ENCODE measurements around the gene VBP1.
"Not testable (repeated sequence)": the region's sequence is repeated elsewhere in the genome, so short reads cannot be mapped to it uniquely, and the experiment has no call there.

Gene VBP1

GRCh38 chrX:155216179-155216939 is at the start of gene VBP1:
Gene VBP1 (plus strand): TSS chrX:155216460. CDS start chrX:155216483, 23 bp downstream.
- DNase-seq: peak; percentile 95

GRCh38 chrX:155169881-155170280 is 46.4 kb upstream of the VBP1 start:
- DNase-seq: no peak

- no peak for DNase-seq
Observed at GRCh38 chrX:155179346-155179997, 36.8 kb upstream of the VBP1 start.

GRCh38 chrX:155188786-155189185 is 27.5 kb upstream of the VBP1 start:
- no peak for DNase-seq

GRCh38 chrX:155211208-155211607 is 5.1 kb upstream of the VBP1 start:
- DNase-seq: no peak

GRCh38 chrX:155213731-155214130 is 2.5 kb upstream of the VBP1 start:
- DNase-seq: no peak

- DNase-seq: no peak
Observed at GRCh38 chrX:155215443-155216178, 649 bp upstream of the VBP1 start.

- no peak for DNase-seq
Observed at GRCh38 chrX:155216940-155217440, 730 bp downstream of the VBP1 start.

- DNase-seq: no peak
Observed at GRCh38 chrX:155218777-155219176, 2.5 kb downstream of the VBP1 start.

- no peak for DNase-seq
Observed at GRCh38 chrX:155221351-155221750, 5.1 kb downstream of the VBP1 start.

GRCh38 chrX:155223746-155224145 is 7.5 kb downstream of the VBP1 start:
- DNase-seq: not testable (repeated sequence)

- DNase-seq: no peak
Observed at GRCh38 chrX:155225774-155226173, 9.5 kb downstream of the VBP1 start.

- no peak for DNase-seq
Observed at GRCh38 chrX:155231163-155231562, 14.9 kb downstream of the VBP1 start.

GRCh38 chrX:155235891-155236290 is 19.6 kb downstream of the VBP1 start:
- no peak for DNase-seq

GRCh38 chrX:155237719-155238118 is 21.5 kb downstream of the VBP1 start:
- DNase-seq: no peak

GRCh38 chrX:155242300-155242699 is 26.0 kb downstream of the VBP1 start:
- DNase-seq: no peak

GRCh38 chrX:155246748-155247147 is 30.5 kb downstream of the VBP1 start:
- no peak for DNase-seq

GRCh38 chrX:155247497-155247896 is 31.2 kb downstream of the VBP1 start:
- no peak for DNase-seq

GRCh38 chrX:155251391-155251790 is 35.1 kb downstream of the VBP1 start:
- no peak for DNase-seq

- no peak for DNase-seq
Observed at GRCh38 chrX:155259752-155260151, 43.5 kb downstream of the VBP1 start.

- no peak for DNase-seq
Observed at GRCh38 chrX:155262970-155263754, 46.9 kb downstream of the VBP1 start.

GRCh38 chrX:155263854-155264628 is 47.8 kb downstream of the VBP1 start, which contains the start of gene RAB39B:
Gene RAB39B (minus strand): TSS chrX:155264491. CDS start chrX:155264288, 203 bp downstream.
- DNase-seq: peak; percentile 89
